Activated CD4-positive, alpha-beta memory T cell treated with anti-CD3 and anti-CD28 coated beads for 36 hours (primary cell): ENCODE data around the gene FAM186B. TPM values are rescaled to one million over a fixed set of nuclear protein-coding genes. Genes with fewer than 3 reads are reported as not detected.

Source experiments
- CTCF ChIA-PET: fragments of 350-600 bp; sonication (Branson Sonifier 250); formaldehyde crosslinking; loops from one replicate; lab custom pipeline; 2021; ENCODE audit warnings: antibody characterized with exemption, inconsistent platforms; lab: Charles Lee
- POLR2A ChIA-PET: fragments of 350-600 bp; sonication (Branson Sonifier 250); formaldehyde crosslinking; loops from one replicate; lab custom pipeline; 2021; ENCODE audit warnings: antibody characterized with exemption; lab: Charles Lee
- DNase-seq: peaks from one replicate; pipeline ENCODE4 v3.0.0-alpha.2; 2020
- H3K27ac Mint-ChIP-seq: one replicate; pipeline ENCODE4 v1.8.0; 2021; ENCODE audit warnings: mixed read lengths
- H3K27me3 Mint-ChIP-seq: one replicate; pipeline ENCODE4 v1.8.0; 2021; ENCODE audit warnings: mixed read lengths
- H3K36me3 Mint-ChIP-seq: one replicate; pipeline ENCODE4 v1.8.0; 2021; ENCODE audit warnings: mixed read lengths
- H3K4me1 Mint-ChIP-seq: one replicate; pipeline ENCODE4 v1.8.0; 2021; ENCODE audit warnings: low read depth, mixed read lengths
- H3K4me3 Mint-ChIP-seq: one replicate; pipeline ENCODE4 v1.8.0; 2021; ENCODE audit warnings: mild to moderate bottlenecking, mixed read lengths
- H3K9me3 Mint-ChIP-seq: one replicate; pipeline ENCODE4 v1.8.0; 2021; ENCODE audit warnings: mixed read lengths
- intact Hi-C: fragments of 100-400 bp; cut with micrococcal nuclease; formaldehyde crosslinking; loops from one replicate; pipeline ENCODE4 v1.15.1; 2023
- total RNA-seq, 2 experiments: library from RNA; stranded (reverse); gene quantifications; one replicate each; pipeline ENCODE4 v1.2.3, GENCODE V29; 2021

The FAM186B gene
- total RNA-seq, 2 experiments from 2014 or later: not detected

DNA sequence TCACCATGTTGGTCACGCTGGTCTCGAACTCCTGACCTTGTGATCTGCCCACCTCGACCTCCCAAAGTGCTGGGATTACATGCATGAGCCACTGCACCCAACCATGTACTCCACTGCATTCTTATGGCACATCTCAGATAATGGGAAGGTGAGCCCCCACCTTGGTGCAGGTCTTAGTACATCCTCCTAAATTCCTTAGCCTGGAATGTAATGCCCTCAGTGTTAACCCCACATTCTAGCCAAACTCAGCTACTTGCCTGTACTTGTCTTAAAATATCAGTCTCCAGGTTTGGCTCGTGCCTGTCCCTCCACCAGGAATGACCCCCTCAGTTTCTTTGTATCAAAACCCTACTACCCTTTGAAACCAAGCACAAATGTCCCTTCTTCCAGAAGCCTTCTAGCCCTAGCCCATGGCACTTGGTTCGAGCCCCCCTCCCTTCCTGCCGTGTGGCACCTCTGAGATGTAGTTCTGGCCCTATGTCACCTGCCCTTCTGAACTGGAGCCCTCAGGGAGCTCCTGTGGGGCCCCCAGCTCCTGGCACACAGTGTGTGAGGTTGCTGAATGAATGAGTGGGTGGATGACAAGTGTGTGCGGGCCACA is 58.2 kb downstream of the FAM186B start:
- no peaks in the 10 kb centered on the region for H3K36me3 Mint-ChIP-seq
- no peak for DNase-seq
- no peak overlapping the region for H3K27ac Mint-ChIP-seq
- intact Hi-C loops: no loop called here
- no peaks in the 10 kb centered on the region for H3K9me3 Mint-ChIP-seq
- peaks cover 9% of the 10 kb centered on the region for H3K4me1 Mint-ChIP-seq
- H3K27me3 Mint-ChIP-seq: peaks cover 16% of the 10 kb centered on the region
- ChIA-PET CTCF (interaction anchor here (0.7 to 0.8 kb wide), 2 partner anchors 20 to 98 kb away, joined by 3 read pairs; no protein-coding TSS in a partner anchor), POLR2A (no interaction called here)
- no peak overlapping the region for H3K4me3 Mint-ChIP-seq

DNA sequence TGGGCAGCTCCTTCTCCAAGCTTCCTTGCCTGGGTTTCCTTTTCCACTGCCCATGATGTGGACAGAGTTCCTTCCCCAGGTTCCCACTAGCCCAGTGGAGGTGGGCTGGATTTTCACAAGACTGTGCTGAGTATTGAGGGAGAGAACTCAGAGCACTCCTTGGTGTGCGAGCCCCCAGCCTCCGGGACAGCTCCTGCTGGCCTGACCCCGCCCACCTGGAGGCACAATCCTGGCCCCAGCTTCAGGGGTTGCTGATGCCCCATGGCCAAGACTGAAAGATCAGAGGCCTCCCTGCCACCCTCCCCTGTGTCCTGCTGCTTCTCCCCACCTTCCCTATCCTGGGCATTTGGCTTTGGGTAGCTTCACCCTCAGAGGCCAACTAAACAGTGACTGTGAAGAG is 59.0 kb downstream of the FAM186B start:
- ChIA-PET CTCF (interaction anchor here (0.8 kb wide), 1 partner anchor 98 kb away, joined by 3 read pairs; no protein-coding TSS in a partner anchor), POLR2A (no interaction called here)
- Mint-ChIP-seq H3K27me3 (peaks cover 16% of the 10 kb centered on the region), H3K36me3 (no peaks in the 10 kb centered on the region), H3K27ac (no peak overlapping the region), H3K4me1 (peaks cover 9% of the 10 kb centered on the region), H3K9me3 (no peaks in the 10 kb centered on the region), H3K4me3 (no peak overlapping the region)
- DNase-seq: no peak
- intact Hi-C loops: no loop called here

DNA sequence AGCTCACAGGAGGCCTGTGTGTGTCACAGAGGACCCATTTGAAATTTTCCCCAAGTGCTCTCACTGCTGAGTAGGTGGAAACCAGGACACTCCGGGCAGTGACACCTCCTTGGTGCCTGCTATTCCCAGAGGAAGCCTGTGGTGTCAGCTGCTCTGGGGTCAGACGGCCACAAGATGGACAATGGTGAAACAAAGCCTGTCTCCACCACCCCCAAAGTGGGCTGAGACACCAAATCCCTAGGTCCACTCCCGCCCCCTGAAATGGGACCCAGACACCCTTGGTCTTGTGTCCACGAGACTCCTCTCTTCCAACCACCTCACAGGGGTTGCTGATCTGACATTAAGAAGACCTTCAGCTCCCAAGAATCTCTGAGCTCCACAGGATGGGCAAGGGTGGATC is 59.6 kb downstream of the FAM186B start:
- peaks cover 14% of the 10 kb centered on the region for H3K27me3 Mint-ChIP-seq
- ChIA-PET CTCF (no interaction called here), POLR2A (no interaction called here)
- no peak overlapping the region for H3K27ac Mint-ChIP-seq
- intact Hi-C loops: no loop called here
- H3K4me1 Mint-ChIP-seq: peaks cover 9% of the 10 kb centered on the region
- no peak for DNase-seq
- H3K9me3 Mint-ChIP-seq: no peaks in the 10 kb centered on the region
- no peak overlapping the region for H3K4me3 Mint-ChIP-seq
- no peaks in the 10 kb centered on the region for H3K36me3 Mint-ChIP-seq

DNA sequence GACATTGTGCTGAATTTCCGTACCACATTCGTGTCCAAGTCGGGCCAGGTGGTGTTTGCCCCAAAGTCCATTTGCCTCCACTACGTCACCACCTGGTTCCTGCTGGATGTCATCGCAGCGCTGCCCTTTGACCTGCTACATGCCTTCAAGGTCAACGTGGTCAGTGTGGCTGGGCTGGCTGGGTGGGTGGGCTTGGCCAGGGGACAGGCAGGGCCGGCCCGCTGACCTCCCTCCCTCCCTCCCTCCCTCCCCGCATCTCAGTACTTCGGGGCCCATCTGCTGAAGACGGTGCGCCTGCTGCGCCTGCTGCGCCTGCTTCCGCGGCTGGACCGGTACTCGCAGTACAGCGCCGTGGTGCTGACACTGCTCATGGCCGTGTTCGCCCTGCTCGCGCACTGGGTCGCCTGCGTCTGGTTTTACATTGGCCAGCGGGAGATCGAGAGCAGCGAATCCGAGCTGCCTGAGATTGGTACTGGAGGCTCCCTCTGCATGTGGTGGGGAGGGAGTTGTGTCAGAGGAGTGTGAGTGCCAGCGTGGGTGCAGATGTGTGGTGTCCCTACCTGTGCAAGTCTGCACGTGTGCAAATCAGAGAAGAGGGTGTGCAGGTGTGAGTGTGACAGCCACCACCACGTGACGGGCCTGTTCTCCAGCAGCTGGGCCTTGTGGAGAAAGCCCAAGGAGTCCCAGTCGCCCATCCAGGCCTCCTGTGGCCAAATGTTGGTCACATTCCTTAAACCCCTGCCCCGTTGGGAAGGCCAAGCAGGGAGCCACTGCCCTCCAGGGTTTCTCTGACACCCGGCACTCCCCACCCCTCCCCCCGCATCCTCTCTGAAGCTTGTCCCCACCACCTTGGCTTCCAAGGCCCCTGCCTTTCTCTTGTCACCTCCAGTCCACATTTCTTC is 61.3 kb downstream of the FAM186B start:
- no peaks in the 10 kb centered on the region for H3K36me3 Mint-ChIP-seq
- peaks cover 13% of the 10 kb centered on the region for H3K4me1 Mint-ChIP-seq
- no peak overlapping the region for H3K4me3 Mint-ChIP-seq
- ChIA-PET POLR2A (no interaction called here), CTCF (interaction anchor here (0.6 to 1.8 kb wide), 3 partner anchors 9 to 634 kb away, joined by 3 to 7 read pairs (median 3); no protein-coding TSS in a partner anchor)
- intact Hi-C loops: no loop called here
- DNase-seq: no peak
- no peaks in the 10 kb centered on the region for H3K9me3 Mint-ChIP-seq
- peaks cover 22% of the 10 kb centered on the region for H3K27me3 Mint-ChIP-seq
- H3K27ac Mint-ChIP-seq: no peak overlapping the region

DNA sequence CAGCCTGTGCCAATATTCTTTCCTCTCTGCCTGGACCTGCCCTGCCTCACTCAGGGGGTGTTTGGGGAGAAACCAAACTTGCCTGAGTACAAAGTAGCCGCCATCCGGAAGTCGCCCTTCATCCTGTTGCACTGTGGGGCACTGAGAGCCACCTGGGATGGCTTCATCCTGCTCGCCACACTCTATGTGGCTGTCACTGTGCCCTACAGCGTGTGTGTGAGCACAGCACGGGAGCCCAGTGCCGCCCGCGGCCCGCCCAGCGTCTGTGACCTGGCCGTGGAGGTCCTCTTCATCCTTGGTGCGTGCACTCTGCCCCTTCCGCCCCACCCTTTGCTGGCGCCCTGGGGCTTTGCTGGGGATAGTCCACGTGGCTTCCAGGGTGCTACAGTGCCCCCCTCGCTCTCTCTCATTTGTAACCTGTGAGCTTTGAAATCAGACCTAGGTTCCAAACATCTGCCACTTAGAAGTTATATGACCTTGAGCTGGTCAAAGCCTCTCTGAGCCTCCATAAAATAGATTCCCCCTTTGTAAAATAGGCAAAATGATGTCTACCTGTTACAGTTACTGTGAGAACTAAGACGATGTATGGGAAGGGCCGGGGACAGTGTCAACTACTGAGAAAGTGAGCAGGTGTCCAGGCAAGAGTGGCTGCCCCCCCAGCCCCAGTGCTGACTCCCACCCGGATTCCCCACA is 62.1 kb downstream of the FAM186B start:
- H3K27ac Mint-ChIP-seq: no peak overlapping the region
- no peaks in the 10 kb centered on the region for H3K36me3 Mint-ChIP-seq
- no peaks in the 10 kb centered on the region for H3K9me3 Mint-ChIP-seq
- no peak overlapping the region for H3K4me3 Mint-ChIP-seq
- peaks cover 20% of the 10 kb centered on the region for H3K27me3 Mint-ChIP-seq
- CTCF ChIA-PET: interaction anchor here (1.8 kb wide), 1 partner anchor 255 kb away, joined by 3 read pairs; no protein-coding TSS in a partner anchor
- H3K4me1 Mint-ChIP-seq: peaks cover 7% of the 10 kb centered on the region
- DNase-seq: no peak
- POLR2A ChIA-PET: no interaction called here
- intact Hi-C loops: no loop called here

DNA sequence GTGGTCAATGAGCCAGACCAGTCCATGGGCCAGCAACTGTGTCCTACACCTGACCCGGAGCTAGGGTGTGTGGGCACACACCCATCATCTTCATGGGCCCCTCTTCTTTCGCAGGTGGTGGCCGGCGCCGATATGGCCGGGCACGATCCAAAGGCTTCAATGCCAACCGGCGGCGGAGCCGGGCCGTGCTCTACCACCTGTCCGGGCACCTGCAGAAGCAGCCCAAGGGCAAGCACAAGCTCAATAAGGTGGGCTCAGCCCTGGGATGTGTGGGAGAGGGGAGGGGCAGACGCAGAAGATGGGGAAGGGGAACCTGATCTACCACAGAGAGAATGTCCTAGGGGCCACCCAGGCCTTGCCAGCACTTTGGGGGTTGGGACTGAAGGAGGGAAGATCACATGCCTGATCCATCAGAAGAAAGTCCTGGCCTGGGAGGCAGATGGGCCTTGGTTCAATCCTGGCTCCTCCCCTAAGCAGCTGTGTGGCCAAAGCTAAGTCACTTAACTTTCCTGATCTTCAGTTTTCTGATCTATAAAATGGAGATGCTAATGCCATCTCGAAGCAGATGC is 62.8 kb downstream of the FAM186B start:
- intact Hi-C loops: no loop called here
- CTCF ChIA-PET: no interaction called here
- POLR2A ChIA-PET: no interaction called here
- H3K9me3 Mint-ChIP-seq: no peaks in the 10 kb centered on the region
- peaks cover 4% of the 10 kb centered on the region for H3K4me1 Mint-ChIP-seq
- peaks cover 17% of the 10 kb centered on the region for H3K27me3 Mint-ChIP-seq
- H3K27ac Mint-ChIP-seq: no peak overlapping the region
- DNase-seq: no peak
- H3K36me3 Mint-ChIP-seq: no peaks in the 10 kb centered on the region
- no peak overlapping the region for H3K4me3 Mint-ChIP-seq

DNA sequence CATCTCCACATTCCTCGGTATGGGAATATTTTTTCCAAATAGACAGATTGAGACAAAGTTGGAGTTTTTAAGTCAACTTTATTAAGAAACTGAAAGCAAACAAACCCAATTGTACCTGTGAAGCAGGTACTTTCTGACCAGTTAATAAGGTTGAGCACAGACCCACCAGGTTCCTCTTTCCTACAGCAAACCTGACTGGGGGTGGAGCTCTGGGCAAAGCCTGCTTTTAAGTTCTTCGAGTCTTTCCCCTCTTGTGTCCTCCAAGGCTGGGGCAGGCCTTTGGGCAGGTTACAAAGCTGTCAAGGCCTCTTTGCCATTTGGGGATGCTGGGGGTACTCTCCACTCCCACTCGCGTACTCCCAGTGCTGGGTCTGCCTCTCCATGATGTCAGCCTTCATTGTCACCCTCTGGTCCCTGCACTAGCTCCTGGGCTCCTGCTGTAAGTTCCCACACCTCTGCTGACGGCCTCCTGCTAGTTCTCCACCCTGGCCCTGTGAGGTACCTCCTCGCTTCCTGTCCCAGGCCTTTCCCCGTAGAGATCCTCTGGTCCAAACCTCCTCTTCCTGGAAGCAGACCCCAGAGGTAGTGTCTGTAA is 63.4 kb downstream of the FAM186B start:
- ChIA-PET POLR2A (no interaction called here), CTCF (no interaction called here)
- peaks cover 12% of the 10 kb centered on the region for H3K27me3 Mint-ChIP-seq

DNA sequence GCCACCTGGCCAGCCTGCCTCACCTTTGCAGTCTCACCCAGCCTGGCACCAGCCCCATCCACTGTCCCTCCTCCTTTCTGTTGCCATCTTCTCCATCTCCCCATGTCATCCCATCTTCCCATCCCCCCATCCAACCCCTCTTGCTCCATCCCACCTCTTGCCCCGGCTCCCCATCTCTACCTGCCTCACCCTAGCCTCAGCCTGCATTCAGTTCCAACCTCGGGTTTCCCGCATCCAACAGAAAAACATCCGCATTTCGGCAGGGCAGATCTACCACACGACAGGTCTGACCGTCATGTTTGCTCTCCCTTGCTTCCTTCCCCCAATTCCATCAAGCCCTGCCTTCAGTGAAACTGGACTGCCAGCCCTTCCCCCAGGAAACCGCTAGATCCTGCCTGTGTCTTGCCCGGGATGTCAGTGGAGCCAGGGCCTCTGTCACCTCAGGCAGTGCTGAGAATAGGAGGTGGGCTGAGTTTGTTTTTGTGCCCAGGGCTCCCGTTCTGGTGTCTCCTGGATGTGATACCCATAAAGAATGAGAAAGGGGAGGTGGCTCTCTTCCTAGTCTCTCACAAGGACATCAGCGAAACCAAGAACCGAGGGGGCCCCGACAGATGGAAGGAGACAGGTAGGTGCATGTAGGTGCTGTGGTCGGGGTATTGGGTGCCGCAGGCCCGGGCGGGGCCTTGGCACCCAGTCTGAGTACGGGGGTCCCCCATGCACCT is 64.1 kb downstream of the FAM186B start:
- no peak for DNase-seq
- H3K36me3 Mint-ChIP-seq: no peaks in the 10 kb centered on the region
- H3K4me1 Mint-ChIP-seq: peaks cover 6% of the 10 kb centered on the region
- H3K4me3 Mint-ChIP-seq: no peak overlapping the region
- CTCF ChIA-PET: interaction anchor here (0.6 kb wide), 1 partner anchor 27 kb away, joined by 3 read pairs; no protein-coding TSS in a partner anchor
- H3K9me3 Mint-ChIP-seq: no peaks in the 10 kb centered on the region
- intact Hi-C loops: no loop called here
- no peak overlapping the region for H3K27ac Mint-ChIP-seq
- H3K27me3 Mint-ChIP-seq: peaks cover 15% of the 10 kb centered on the region
- POLR2A ChIA-PET: no interaction called here

More for the DNA sequence above, 63.4 kb downstream of the FAM186B start:
- DNase-seq: no peak
- intact Hi-C loops: no loop called here
- Mint-ChIP-seq H3K9me3 (no peaks in the 10 kb centered on the region), H3K27ac (no peak overlapping the region), H3K4me1 (peaks cover 6% of the 10 kb centered on the region), H3K4me3 (no peak overlapping the region), H3K36me3 (no peaks in the 10 kb centered on the region)

DNA sequence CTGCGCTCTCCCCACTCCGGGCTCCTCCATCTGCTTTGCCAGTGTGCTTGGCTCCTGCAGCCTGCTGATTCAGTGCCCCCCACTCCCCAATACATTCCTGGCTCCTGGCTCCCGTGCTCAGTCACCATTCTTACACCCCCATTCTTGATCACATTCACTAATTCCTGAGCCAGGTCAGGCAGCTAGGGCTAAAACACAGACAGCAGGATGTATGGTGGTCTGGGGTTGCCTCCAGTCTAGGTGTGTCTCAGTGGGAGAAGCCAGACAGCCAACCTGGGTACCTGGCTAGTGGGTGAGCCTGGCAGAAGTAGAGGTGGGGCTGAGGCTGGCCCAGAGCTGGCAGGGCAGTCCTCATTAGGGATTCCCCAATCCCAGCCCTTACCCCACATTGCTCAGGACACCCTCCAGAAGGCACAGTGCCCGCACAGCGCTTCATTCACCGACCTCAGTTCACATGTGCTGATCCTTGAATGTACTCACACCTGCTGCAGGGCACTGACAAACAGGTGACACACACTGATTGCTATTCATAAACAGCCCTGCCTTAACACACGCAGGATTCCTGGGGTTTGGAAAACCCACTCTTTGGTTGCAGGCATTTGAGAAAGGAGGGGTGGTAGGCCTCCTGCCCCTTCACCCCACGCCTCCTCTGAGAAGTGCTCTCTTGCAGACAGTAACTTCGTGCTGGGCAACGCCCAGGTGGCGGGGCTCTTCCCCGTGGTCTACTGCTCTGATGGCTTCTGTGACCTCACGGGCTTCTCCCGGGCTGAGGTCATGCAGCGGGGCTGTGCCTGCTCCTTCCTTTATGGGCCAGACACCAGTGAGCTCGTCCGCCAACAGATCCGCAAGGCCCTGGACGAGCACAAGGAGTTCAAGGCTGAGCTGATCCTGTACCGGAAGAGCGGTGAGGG is 65.0 kb downstream of the FAM186B start:
- peaks cover 15% of the 10 kb centered on the region for H3K27me3 Mint-ChIP-seq
- intact Hi-C loops: no loop called here

DNA sequence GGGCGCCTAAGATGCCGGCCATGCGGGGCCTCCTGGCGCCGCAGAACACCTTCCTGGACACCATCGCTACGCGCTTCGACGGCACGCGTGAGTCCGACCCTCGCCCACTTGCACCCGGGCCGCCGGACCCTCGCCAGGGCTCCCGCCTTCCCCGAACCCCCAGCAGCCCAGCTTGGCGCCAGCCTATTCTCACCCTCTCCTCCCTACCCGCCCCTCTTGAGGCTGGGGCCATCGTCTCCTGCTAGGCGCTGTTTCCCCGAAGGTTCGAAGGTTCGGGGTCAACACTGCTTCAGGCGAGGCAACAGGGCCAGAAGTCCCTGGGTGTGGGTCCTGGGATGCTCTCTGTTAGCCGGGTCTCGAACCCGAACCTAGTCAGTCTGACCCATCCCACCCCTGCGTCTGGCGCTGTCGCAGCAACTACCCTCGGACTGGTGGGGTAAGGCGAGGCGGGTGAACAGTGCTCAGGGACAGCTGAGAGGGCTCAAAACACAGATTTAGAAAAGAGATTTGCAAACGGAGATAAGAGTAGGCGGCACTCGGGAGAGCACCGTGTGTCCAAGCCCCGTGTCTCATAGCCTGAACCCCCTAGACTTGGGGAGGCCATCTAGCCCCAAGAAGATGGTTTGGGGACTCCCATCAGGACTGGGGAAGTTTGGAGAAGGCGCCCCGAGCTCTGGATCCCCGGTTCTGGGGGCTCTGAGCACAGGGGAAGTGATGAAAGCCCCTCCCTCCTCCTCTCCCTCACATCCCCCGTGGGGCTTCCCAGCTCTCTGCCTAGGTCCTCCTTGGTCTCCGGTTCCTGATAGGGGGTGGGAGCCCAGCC is 65.8 kb downstream of the FAM186B start:
- POLR2A ChIA-PET: no interaction called here
- Mint-ChIP-seq H3K4me1 (peaks cover 6% of the 10 kb centered on the region), H3K36me3 (no peaks in the 10 kb centered on the region), H3K9me3 (no peaks in the 10 kb centered on the region), H3K27me3 (peaks cover 15% of the 10 kb centered on the region), H3K27ac (no peak overlapping the region), H3K4me3 (peak overlapping the region; percentile 35)
- DNase-seq: no peak
- intact Hi-C loops: no loop called here
- CTCF ChIA-PET: interaction anchor here (0.6 to 2.3 kb wide), 2 partner anchors 41 to 727 kb away, joined by 4 to 10 read pairs; no protein-coding TSS in a partner anchor

More for the DNA sequence above, 65.0 kb downstream of the FAM186B start:
- Mint-ChIP-seq H3K27ac (no peak overlapping the region), H3K9me3 (no peaks in the 10 kb centered on the region), H3K4me3 (no peak overlapping the region), H3K36me3 (no peaks in the 10 kb centered on the region), H3K4me1 (peaks cover 6% of the 10 kb centered on the region)
- DNase-seq: no peak
- POLR2A ChIA-PET: no interaction called here
- CTCF ChIA-PET: interaction anchor here (0.6 kb wide), 2 partner anchors 27 to 198 kb away, joined by 3 read pairs; no protein-coding TSS in a partner anchor
